ENCODE results near the gene TMEM164.

DNA sequence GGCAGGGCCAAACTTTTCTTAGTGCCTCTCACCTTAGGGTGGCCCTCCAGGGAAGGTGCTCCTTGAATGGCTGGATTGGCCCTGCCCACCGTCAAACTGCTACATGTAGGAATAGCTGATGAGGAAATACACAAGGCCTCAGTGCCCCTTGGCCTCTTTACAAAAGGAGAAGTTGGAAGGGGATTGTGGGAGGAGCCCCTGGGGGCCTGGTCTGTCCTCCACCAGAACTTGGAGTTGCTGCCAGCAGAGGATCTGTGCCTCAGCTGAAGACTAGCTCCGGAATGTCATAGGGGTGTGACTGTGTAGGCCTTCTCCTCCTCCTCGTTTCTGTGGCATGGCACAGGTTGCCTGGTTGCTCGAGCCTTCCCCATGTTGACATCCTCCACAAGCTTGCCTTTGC, 172.2 kb downstream of the TMEM164 start:
- TF ChIP-seq CTCF (conservative IDR thresholded peaks at IDR 0.05 in 1 of 2, IDR thresholded peaks at IDR 0.05 in 1 of 2; ENCODE audit: extremely low read depth in 1 of 2, insufficient read depth in 1 of 2, low read depth in 1 of 2, low read length in 2 of 2) (no peak), EZH2 (IDR thresholded peaks at IDR 0.05; ENCODE audit: borderline replicate concordance, low read length) (no peak)

All from mammary epithelial cell (primary cell).